Mucosa of rectum (tissue), 2 donors: Measurements from ENCODE around the gene CCNC.

Experiments
- H3K27ac ChIP-seq, 2 donors: one replicate each; pipeline ENCODE4 v1.7.0; 2013; ENCODE audit warnings: inconsistent platforms in 2 of 2, low read depth in 2 of 2, low read length in 2 of 2
- H3K27me3 ChIP-seq, 2 donors: one replicate each; pipeline ENCODE4 v1.7.0; 2013; ENCODE audit warnings: low read length in 2 of 2; ENCODE audit not compliant: control insufficient read depth in 2 of 2, insufficient read depth in 2 of 2
- H3K36me3 ChIP-seq, 2 donors: one replicate each; pipeline ENCODE4 v1.7.0; 2013; ENCODE audit warnings: low read length in 2 of 2; ENCODE audit not compliant: control insufficient read depth in 2 of 2, insufficient read depth in 2 of 2
- H3K4me1 ChIP-seq, 2 donors: one replicate each; pipeline ENCODE4 v1.7.0; 2013; ENCODE audit warnings: low read length in 2 of 2, mild to moderate bottlenecking in 1 of 2; ENCODE audit not compliant: control insufficient read depth in 2 of 2, insufficient read depth in 2 of 2
- H3K4me3 ChIP-seq, 2 donors: one replicate each; pipeline ENCODE4 v1.7.0; 2013; ENCODE audit warnings: low read length in 2 of 2
- H3K9ac ChIP-seq, 2 donors: one replicate each; pipeline ENCODE4 v1.7.0; 2013; ENCODE audit warnings: low read length in 2 of 2, low read depth in 1 of 2, mild to moderate bottlenecking in 1 of 2
- H3K9me3 ChIP-seq, 2 donors: one replicate each; pipeline ENCODE4 v1.7.0; 2013; ENCODE audit warnings: low read length in 2 of 2; ENCODE audit not compliant: control insufficient read depth in 2 of 2
- donor health status: healthy.
- donor health status: Normal muscosa, but diverticular disease.

The CCNC gene

DNA sequence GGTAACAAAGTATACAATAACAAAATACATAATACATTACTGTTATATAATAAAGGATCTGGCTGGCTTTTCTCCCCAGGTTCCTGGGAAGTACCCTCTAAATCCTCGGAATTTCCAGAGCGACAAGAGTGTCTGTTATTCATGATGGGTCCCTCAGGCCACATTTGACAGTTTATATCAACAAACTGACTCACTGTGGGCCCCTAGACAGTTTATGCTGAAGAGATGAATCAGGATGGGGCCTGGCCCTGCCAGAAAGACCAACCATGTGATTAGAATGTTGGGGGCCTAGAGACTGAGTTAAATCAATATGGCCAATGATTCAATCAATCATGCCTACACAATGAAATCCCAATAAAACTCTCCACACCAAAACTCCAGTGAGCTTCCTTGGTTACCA is 66.7 kb downstream of the CCNC start:
- no peak overlapping the region for H3K27ac ChIP-seq
- no peak overlapping the region for H3K4me3 ChIP-seq
- peaks cover 14 to 17% of the 10 kb centered on the region in 2 donors for H3K36me3 ChIP-seq
- H3K27me3 ChIP-seq = no peaks in the 10 kb centered on the region
- H3K9ac ChIP-seq = no peak overlapping the region
- H3K9me3 ChIP-seq = no peaks in the 10 kb centered on the region
- H3K4me1 ChIP-seq = no peaks in the 10 kb centered on the region

DNA sequence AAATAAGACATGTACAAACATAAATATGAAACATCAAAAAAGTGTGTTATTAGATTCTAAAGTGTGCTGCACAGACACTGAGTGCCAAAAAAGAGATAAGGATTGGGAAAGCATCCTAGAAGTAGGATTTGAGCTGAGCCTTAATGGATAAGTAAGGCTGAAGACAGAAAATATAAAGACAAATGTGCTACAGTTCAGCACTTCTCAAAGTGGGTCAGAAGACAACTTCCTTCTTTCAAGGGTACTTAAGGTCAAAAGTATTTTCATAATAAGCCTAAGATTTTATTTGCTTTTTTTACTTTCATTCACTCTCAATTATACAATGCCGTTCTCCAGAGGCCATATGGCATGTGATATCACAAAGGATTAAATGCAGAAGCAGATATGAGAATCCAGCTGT is 70.0 kb downstream of the CCNC start:
- no peak overlapping the region for H3K27ac ChIP-seq
- H3K4me3 ChIP-seq = no peak overlapping the region
- H3K27me3 ChIP-seq = no peaks in the 10 kb centered on the region
- no peaks in the 10 kb centered on the region for H3K4me1 ChIP-seq
- H3K36me3 ChIP-seq = peaks cover 11 to 19% of the 10 kb centered on the region in 2 donors
- no peaks in the 10 kb centered on the region for H3K9me3 ChIP-seq
- H3K9ac ChIP-seq = no peak overlapping the region

DNA sequence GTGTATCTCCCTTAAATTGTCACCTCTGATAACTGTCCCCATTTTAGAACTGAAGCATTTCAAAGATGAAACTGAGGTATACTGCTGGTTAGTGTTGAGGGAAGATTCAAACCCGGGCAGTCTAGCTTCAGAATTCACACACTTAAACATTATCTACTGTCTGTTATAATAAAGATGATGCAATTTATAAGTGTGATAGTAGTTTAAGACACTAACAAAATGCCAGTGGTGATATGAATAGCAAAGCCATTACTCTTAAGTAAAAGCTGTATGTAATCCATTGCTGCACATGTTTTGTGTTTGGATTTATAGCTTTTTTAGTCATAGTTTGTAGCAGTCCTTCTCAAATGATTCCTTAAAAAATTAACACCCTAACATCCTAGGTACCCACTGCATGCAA is 73.0 kb downstream of the CCNC start:
- Histone ChIP-seq H3K4me1 (peaks cover 4% of the 10 kb centered on the region in 2 donors), H3K4me3 (no peak overlapping the region), H3K27me3 (no peaks in the 10 kb centered on the region), H3K9ac (no peak overlapping the region), H3K27ac (no peak overlapping the region), H3K9me3 (no peaks in the 10 kb centered on the region), H3K36me3 (peaks cover 0 to 6% of the 10 kb centered on the region in 2 donors)
